HepG2 (cell line): Measurements from ENCODE around the gene PTPN2. TPM values are rescaled to one million over a fixed set of nuclear protein-coding genes. Genes with fewer than 3 reads are reported as not detected.

Experiments
- ARID2 ChIP-seq: sonication (generic); formaldehyde crosslinking; IDR thresholded peaks from 2 replicates; pipeline ENCODE4 v1.8.1; 2022; ENCODE audit warnings: mild to moderate bottlenecking, missing genetic modification reagents, borderline replicate concordance
- ARNT2 ChIP-seq: sonication (generic); formaldehyde crosslinking; IDR thresholded peaks from 2 replicates; pipeline ENCODE4 v1.8.0; 2022; ENCODE audit warnings: mild to moderate bottlenecking, low read depth, missing genetic modification reagents, moderate library complexity
- E2F2 ChIP-seq: sonication (generic); formaldehyde crosslinking; IDR thresholded peaks from 2 replicates; pipeline ENCODE4 v1.4.0; 2020; ENCODE audit warnings: missing genetic modification reagents, borderline replicate concordance
- HDAC2 ChIP-seq: sonication (generic); formaldehyde crosslinking; IDR thresholded peaks from 2 replicates; pipeline ENCODE4 v1.4.0; 2020; ENCODE audit warnings: missing genetic modification reagents
- HOMEZ ChIP-seq: IDR thresholded peaks from 2 replicates; pipeline ENCODE4 v1.6.1; 2016; ENCODE audit warnings: low read depth
- KDM4B ChIP-seq: sonication (generic); formaldehyde crosslinking; IDR thresholded peaks from 2 replicates; pipeline ENCODE4 v1.4.0; 2020; ENCODE audit warnings: missing genetic modification reagents
- MED1 ChIP-seq: sonication (generic); formaldehyde crosslinking; IDR thresholded peaks from 2 replicates; pipeline ENCODE4 v1.4.0; 2020; ENCODE audit warnings: missing genetic modification reagents
- MIER2 ChIP-seq: IDR thresholded peaks from 2 replicates; pipeline ENCODE4 v1.6.1; 2016; ENCODE audit warnings: missing biosample characterization, missing genetic modification reagents
- REL ChIP-seq: sonication (generic); formaldehyde crosslinking; conservative IDR thresholded peaks from 2 replicates; pipeline ENCODE4 v1.8.0; 2022; ENCODE audit warnings: mild to moderate bottlenecking, missing genetic modification reagents, moderate library complexity
- RXRA ChIP-seq: sonication (generic); formaldehyde crosslinking; IDR thresholded peaks from 2 replicates; pipeline ENCODE4 v1.5.1; 2020; ENCODE audit warnings: missing genetic modification reagents
- SIN3B ChIP-seq: fragments of 150-350 bp; IDR thresholded peaks from 2 replicates; pipeline ENCODE4 v1.6.1; 2014; ENCODE audit warnings: low read length
- SMAD3 ChIP-seq: sonication (generic); formaldehyde crosslinking; IDR thresholded peaks from 2 replicates; pipeline ENCODE4 v1.4.0; 2020; ENCODE audit warnings: missing genetic modification reagents
- SMARCC2 ChIP-seq: fragments of 450-650 bp; IDR thresholded peaks from 2 replicates; pipeline ENCODE4 v1.6.1; 2017; ENCODE audit warnings: antibody characterized with exemption, mild to moderate bottlenecking
- TEF ChIP-seq: sonication (generic); formaldehyde crosslinking; IDR thresholded peaks from 2 replicates; pipeline ENCODE4 v1.5.0; 2020; ENCODE audit warnings: missing genetic modification reagents
- ZBTB20 ChIP-seq: sonication (generic); formaldehyde crosslinking; IDR thresholded peaks from 2 replicates; pipeline ENCODE4 v1.8.1; 2023; ENCODE audit warnings: missing genetic modification reagents, low read depth, mild to moderate bottlenecking, borderline replicate concordance
- ZFX ChIP-seq: sonication (generic); formaldehyde crosslinking; IDR thresholded peaks from 2 replicates; pipeline ENCODE4 v1.4.0; 2020; ENCODE audit warnings: mild to moderate bottlenecking, low read depth, missing genetic modification reagents, moderate library complexity
- ZFYVE20 ChIP-seq: sonication (generic); formaldehyde crosslinking; IDR thresholded peaks from 2 replicates; pipeline ENCODE4 v1.8.0; 2023; ENCODE audit warnings: low read depth, mild to moderate bottlenecking, moderate library complexity, missing genetic modification reagents, borderline replicate concordance
- ZKSCAN8 ChIP-seq: IDR thresholded peaks from 2 replicates; pipeline ENCODE4 v1.6.1; 2016; ENCODE audit warnings: borderline replicate concordance, missing genetic modification reagents, missing compliant biosample characterization
- ZNF274 ChIP-seq: sonication (generic); formaldehyde crosslinking; IDR thresholded peaks from 2 replicates; pipeline ENCODE4 v1.5.1; 2020; ENCODE audit warnings: mild to moderate bottlenecking, missing genetic modification reagents
- ZNF331 ChIP-seq: sonication (generic); formaldehyde crosslinking; IDR thresholded peaks from 2 replicates; pipeline ENCODE4 v1.4.0; 2020; ENCODE audit warnings: missing genetic modification reagents
- ZNF510 ChIP-seq: sonication (generic); formaldehyde crosslinking; IDR thresholded peaks from 2 replicates; pipeline ENCODE4 v1.4.0; 2020; ENCODE audit warnings: low read depth, mild to moderate bottlenecking, missing genetic modification reagents
- ZNF605 ChIP-seq: sonication (generic); formaldehyde crosslinking; IDR thresholded peaks from 2 replicates; pipeline ENCODE4 v1.8.0; 2022; ENCODE audit warnings: mild to moderate bottlenecking, missing genetic modification reagents
- polyA plus RNA-seq, 8 experiments: library from polyadenylated mRNA; depleted of rRNA in 3 of 8; stranded (reverse) in 7 of 8; unstranded in 1 of 8; fragments of >200 nt; fragmentation: Illumina TruSeq in 4 of 8; extraction: Trizol in 4 of 8; gene quantifications; 2 replicates each; pipeline versions ENCODE4 v1.2.1 to v1.2.3, GENCODE V29; 2011 to 2016; ENCODE audit warnings: low read depth in 4 of 8, missing spikeins in 1 of 8, mixed read lengths in 1 of 8; ENCODE audit not compliant: insufficient read depth in 1 of 8
- total RNA-seq, 5 experiments: library from RNA; depleted of rRNA; stranded (reverse); fragments of >200 nt; fragmentation: Illumina TruSeq; extraction: Trizol; gene quantifications; 2 replicates each; pipeline ENCODE4 v1.2.3, GENCODE V29; 2016; ENCODE audit warnings: low read depth in 1 of 5
- TF ChIP-seq, protein P1 (sequence below): sonication (generic); formaldehyde crosslinking; IDR thresholded peaks from 2 replicates; pipeline ENCODE4 v1.8.1; 2023; ENCODE audit warnings: mild to moderate bottlenecking, moderate library complexity, missing genetic modification reagents
- TF ChIP-seq, protein P2 (sequence below): sonication (generic); formaldehyde crosslinking; IDR thresholded peaks from 2 replicates; pipeline ENCODE4 v1.4.0; 2020; ENCODE audit warnings: low read depth, missing genetic modification reagents

PTPN2 gene
- total and polyA plus RNA-seq, 2 of the 13 experiments (the other 11 are each of a cell fraction or from before 2014, with no cell fraction given), result 24.9 to 41.5 TPM

GRCh38 chr18:12838178-12838634, 45.8 kb downstream of the PTPN2 start (continued):
- TF ChIP-seq HDAC2 (CRISPR knock-in tag) (0 out of 2 replicates have a peak, but pooled peaks have one; percentile 17), TEF (no peak), ZFYVE20 (no peak), E2F2 (CRISPR knock-in tag) (no peak), ZFX (CRISPR knock-in tag) (no peak), SMARCC2 (no peak), MIER2 (no peak), ZKSCAN8 (CRISPR knock-in tag) (no peak), SMAD3 (0 out of 2 replicates have a peak, but pooled peaks have one; percentile 29), ZNF331 (CRISPR knock-in tag) (peak; percentile 49; the same call in 1 of the 2 replicates), REL (CRISPR knock-in tag) (no peak), RXRA (no peak; the same call in 1 of the 2 replicates), ARNT2 (no peak), SIN3B (no peak), ZNF274 (CRISPR knock-in tag) (no peak), ARID2 (no peak), ZBTB20 (CRISPR knock-in tag) (no peak), ZNF605 (CRISPR knock-in tag) (no peak), KDM4B (CRISPR knock-in tag) (no peak), HOMEZ (CRISPR knock-in tag) (peak; percentile 50; the same call in 1 of the 2 replicates), ZNF510 (CRISPR knock-in tag) (no peak), MED1 (CRISPR knock-in tag) (0 out of 2 replicates have a peak, but pooled peaks have one; percentile 11)
- TF ChIP-seq, protein P1, sequence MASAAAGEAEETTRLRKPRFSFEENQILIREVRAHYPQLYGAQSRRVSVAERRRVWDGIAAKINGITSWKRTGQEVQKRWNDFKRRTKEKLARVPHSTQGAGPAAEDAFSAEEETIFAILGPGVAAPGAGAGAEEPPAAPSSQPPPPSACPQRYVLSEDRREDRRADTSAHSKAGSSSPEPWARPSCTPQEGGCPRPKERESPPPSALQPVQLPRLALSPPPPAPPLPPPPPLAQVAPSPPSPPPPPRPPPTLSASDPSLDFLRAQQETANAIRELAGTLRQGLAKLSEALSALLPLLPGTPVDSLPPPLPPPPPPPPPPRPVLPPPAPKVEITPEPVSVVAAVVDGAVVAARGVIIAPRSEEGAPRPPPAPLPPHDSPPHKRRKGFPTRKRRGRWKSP, result no peak
- TF ChIP-seq, protein P2, sequence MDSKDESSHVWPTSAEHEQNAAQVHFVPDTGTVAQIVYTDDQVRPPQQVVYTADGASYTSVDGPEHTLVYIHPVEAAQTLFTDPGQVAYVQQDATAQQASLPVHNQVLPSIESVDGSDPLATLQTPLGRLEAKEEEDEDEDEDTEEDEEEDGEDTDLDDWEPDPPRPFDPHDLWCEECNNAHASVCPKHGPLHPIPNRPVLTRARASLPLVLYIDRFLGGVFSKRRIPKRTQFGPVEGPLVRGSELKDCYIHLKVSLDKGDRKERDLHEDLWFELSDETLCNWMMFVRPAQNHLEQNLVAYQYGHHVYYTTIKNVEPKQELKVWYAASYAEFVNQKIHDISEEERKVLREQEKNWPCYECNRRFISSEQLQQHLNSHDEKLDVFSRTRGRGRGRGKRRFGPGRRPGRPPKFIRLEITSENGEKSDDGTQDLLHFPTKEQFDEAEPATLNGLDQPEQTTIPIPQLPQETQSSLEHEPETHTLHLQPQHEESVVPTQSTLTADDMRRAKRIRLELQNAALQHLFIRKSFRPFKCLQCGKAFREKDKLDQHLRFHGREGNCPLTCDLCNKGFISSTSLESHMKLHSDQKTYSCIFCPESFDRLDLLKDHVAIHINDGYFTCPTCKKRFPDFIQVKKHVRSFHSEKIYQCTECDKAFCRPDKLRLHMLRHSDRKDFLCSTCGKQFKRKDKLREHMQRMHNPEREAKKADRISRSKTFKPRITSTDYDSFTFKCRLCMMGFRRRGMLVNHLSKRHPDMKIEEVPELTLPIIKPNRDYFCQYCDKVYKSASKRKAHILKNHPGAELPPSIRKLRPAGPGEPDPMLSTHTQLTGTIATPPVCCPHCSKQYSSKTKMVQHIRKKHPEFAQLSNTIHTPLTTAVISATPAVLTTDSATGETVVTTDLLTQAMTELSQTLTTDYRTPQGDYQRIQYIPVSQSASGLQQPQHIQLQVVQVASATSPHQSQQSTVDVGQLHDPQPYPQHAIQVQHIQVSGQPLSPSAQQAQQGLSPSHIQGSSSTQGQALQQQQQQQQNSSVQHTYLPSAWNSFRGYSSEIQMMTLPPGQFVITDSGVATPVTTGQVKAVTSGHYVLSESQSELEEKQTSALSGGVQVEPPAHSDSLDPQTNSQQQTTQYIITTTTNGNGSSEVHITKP (CRISPR knock-in tag), result peak; percentile 87
